ENCODE measurements around the gene JOSD2.

Gene JOSD2

GRCh38 chr19:50511069-50511822 lies at the start of gene JOSD2:
TSS of gene JOSD2 (minus strand) at chr19:50511191. CDS start at chr19:50510431, 760 bp downstream.
- DNase-seq (ENCODE audit: low read depth in 2 of 2): peak; percentile 96 to 98

- no peak for DNase-seq (ENCODE audit: low read depth in 2 of 2)
Observed at GRCh38 chr19:50559636-50560035, 48.6 kb upstream of the JOSD2 start.

- DNase-seq (ENCODE audit: low read depth in 2 of 2): no peak
Observed at GRCh38 chr19:50558449-50558848, 47.5 kb upstream of the JOSD2 start.

GRCh38 chr19:50558039-50558438 lies 47.0 kb upstream of the JOSD2 start:
- DNase-seq (ENCODE audit: low read depth in 2 of 2): no peak

- DNase-seq (ENCODE audit: low read depth in 2 of 2): no peak
Observed at GRCh38 chr19:50557009-50557613, 46.1 kb upstream of the JOSD2 start.

- DNase-seq (ENCODE audit: low read depth in 2 of 2): peak; percentile 58 to 79
Observed at GRCh38 chr19:50556282-50557008, 45.5 kb upstream of the JOSD2 start.

GRCh38 chr19:50555450-50556281 lies 44.7 kb upstream of the JOSD2 start:
- DNase-seq (ENCODE audit: low read depth in 2 of 2): no peak

GRCh38 chr19:50555033-50555432 lies 44.0 kb upstream of the JOSD2 start:
- no peak for DNase-seq (ENCODE audit: low read depth in 2 of 2)

GRCh38 chr19:50554212-50554611 lies 43.2 kb upstream of the JOSD2 start:
- DNase-seq (ENCODE audit: low read depth in 2 of 2): no peak

- DNase-seq (ENCODE audit: low read depth in 2 of 2): no peak
Observed at GRCh38 chr19:50553134-50553703, 42.2 kb upstream of the JOSD2 start.

GRCh38 chr19:50552540-50552939 lies 41.5 kb upstream of the JOSD2 start:
- DNase-seq (ENCODE audit: low read depth in 2 of 2): no peak

GRCh38 chr19:50551715-50552187 lies 40.8 kb upstream of the JOSD2 start:
- DNase-seq (ENCODE audit: low read depth in 2 of 2): no peak

GRCh38 chr19:50551034-50551714 lies 40.2 kb upstream of the JOSD2 start:
- no peak for DNase-seq (ENCODE audit: low read depth in 2 of 2)

GRCh38 chr19:50550594-50550966 lies 39.6 kb upstream of the JOSD2 start:
- no peak for DNase-seq (ENCODE audit: low read depth in 2 of 2)

- no peak for DNase-seq (ENCODE audit: low read depth in 2 of 2)
Observed at GRCh38 chr19:50549927-50550593, 39.1 kb upstream of the JOSD2 start.

GRCh38 chr19:50549059-50549926 lies 38.3 kb upstream of the JOSD2 start:
- no peak for DNase-seq (ENCODE audit: low read depth in 2 of 2)

GRCh38 chr19:50548191-50549058 lies 37.4 kb upstream of the JOSD2 start:
- no peak for DNase-seq (ENCODE audit: low read depth in 2 of 2)

Data from stimulated activated CD4-positive, alpha-beta T cell treated with anti-CD3 and anti-CD28 coated beads, Interleukin-15, amount 100 ng/mL, for 48 hours (primary cell).